Gastrocnemius medialis (tissue), 4 donors: ENCODE data around the gene PDE4D.

Experiments used
- POLR2A ChIP-seq, 2 donors: fragments of 450-650 bp; IDR thresholded peaks; one replicate each; pipeline ENCODE4 v1.6.1; 2017; ENCODE audit warnings: antibody characterized with exemption in 2 of 2, mild to moderate bottlenecking in 2 of 2, moderate library complexity in 2 of 2
- TF ChIP-seq, protein P1 (sequence below), 5 experiments: fragments of 450-650 bp in 3 of 5; fragments of 200-600 bp in 2 of 5; sonication (generic) in 2 of 5; IDR thresholded peaks in 4 of 5; conservative IDR thresholded peaks in 1 of 5; 1 replicate in 4 of 5; 2 replicates in 1 of 5; pipeline ENCODE4 v1.5.1; 2016 to 2019; ENCODE audit warnings: antibody characterized with exemption in 5 of 5, mild to moderate bottlenecking in 3 of 5, moderate library complexity in 3 of 5

DNA sequence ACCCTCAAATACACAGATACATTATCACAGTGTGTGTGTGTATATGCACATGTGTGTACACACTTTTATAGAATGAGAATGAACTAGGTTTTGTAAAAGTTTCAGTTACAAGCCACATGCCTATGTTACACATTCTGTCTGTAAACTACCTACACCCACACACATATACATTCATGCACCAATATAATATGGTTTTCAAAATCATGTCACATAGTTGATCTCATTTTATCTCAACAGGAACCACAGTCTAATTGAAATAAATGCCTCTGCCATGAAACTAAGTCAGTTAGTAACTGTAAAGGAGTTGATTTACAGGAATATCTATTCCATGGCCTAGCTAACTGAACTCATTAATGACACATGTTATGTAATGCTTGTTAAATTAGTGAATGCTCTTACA lies 646.6 kb downstream of the PDE4D start:
- no peak for TF ChIP-seq POLR2A (IDR thresholded peaks at IDR 0.05)
- TF ChIP-seq, protein P1, sequence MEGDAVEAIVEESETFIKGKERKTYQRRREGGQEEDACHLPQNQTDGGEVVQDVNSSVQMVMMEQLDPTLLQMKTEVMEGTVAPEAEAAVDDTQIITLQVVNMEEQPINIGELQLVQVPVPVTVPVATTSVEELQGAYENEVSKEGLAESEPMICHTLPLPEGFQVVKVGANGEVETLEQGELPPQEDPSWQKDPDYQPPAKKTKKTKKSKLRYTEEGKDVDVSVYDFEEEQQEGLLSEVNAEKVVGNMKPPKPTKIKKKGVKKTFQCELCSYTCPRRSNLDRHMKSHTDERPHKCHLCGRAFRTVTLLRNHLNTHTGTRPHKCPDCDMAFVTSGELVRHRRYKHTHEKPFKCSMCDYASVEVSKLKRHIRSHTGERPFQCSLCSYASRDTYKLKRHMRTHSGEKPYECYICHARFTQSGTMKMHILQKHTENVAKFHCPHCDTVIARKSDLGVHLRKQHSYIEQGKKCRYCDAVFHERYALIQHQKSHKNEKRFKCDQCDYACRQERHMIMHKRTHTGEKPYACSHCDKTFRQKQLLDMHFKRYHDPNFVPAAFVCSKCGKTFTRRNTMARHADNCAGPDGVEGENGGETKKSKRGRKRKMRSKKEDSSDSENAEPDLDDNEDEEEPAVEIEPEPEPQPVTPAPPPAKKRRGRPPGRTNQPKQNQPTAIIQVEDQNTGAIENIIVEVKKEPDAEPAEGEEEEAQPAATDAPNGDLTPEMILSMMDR (IDR thresholded peaks at IDR 0.05 in 4 of 5, conservative IDR thresholded peaks at IDR 0.05 in 1 of 5), result no peak
